HG02884 (cell line): ENCODE measurements around the gene FIBCD1.

Experiments used
- ATAC-seq: cut with Tn5 transposase; IDR thresholded peaks from one replicate; pipeline ENCODE4 v1.9.1; 2021; ENCODE audit warnings: mild to moderate bottlenecking, moderate library complexity; ENCODE audit not compliant: unreplicated experiment

Gene FIBCD1

GRCh38 chr9:130862747-130863146, 76.3 kb downstream of the FIBCD1 start:
- no peak for ATAC-seq

- ATAC-seq = no peak
These were observed 76.8 kb downstream of the FIBCD1 start for GRCh38 chr9:130862217-130862616.

GRCh38 chr9:130861372-130862180, 77.5 kb downstream of the FIBCD1 start:
- ATAC-seq = no peak

GRCh38 chr9:130860458-130861316, 78.4 kb downstream of the FIBCD1 start:
- ATAC-seq = no peak

GRCh38 chr9:130858739-130859705, 80.0 kb downstream of the FIBCD1 start:
- no peak for ATAC-seq

- no peak for ATAC-seq
These were observed 80.9 kb downstream of the FIBCD1 start for GRCh38 chr9:130857864-130858738.

GRCh38 chr9:130856474-130856873, 82.6 kb downstream of the FIBCD1 start:
- no peak for ATAC-seq

GRCh38 chr9:130854835-130855234, 84.2 kb downstream of the FIBCD1 start:
- ATAC-seq = no peak

GRCh38 chr9:130854092-130854491, 85.0 kb downstream of the FIBCD1 start:
- ATAC-seq = no peak

- ATAC-seq = no peak
These were observed 86.2 kb downstream of the FIBCD1 start for GRCh38 chr9:130852801-130853200.
